GM23248 (cell line): ENCODE measurements around the gene SRPK3.

Experiments used
- EZH2 ChIP-seq: fragments of 200-600 bp; sonication (generic); IDR thresholded peaks from 2 replicates; pipeline ENCODE4 v1.6.1; 2018; ENCODE audit warnings: antibody characterized with exemption, mild to moderate bottlenecking; ENCODE audit not compliant: insufficient read depth, poor library complexity, severe bottlenecking
- EZH2phosphoT487 ChIP-seq: fragments of 200-600 bp; sonication (generic); IDR thresholded peaks from 2 replicates; pipeline ENCODE4 v1.6.1; 2018; ENCODE audit warnings: antibody characterized with exemption, moderate library complexity, mild to moderate bottlenecking, low read depth; ENCODE audit not compliant: insufficient read depth

DNA sequence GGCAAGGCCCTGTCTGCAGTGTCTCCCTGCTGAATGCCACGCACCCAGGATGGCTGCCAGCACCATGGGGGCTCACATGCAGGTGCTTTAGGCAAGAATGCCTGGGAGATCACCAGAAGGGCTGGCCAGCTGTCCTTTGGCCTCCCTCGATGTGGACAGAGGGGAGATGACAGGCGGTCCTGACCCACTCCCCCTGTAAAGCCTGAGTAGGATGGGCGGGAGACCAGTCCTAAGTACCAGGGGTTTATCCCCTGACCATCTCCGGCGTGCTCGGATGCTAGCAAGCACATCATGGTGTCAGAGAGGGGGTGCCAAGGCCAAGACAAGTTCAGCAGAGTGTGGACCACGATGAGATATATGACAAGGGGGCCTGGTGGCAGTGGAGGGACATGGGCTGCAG is 44.2 kb downstream of the SRPK3 start:
- TF ChIP-seq EZH2phosphoT487 = no peak
- no peak for TF ChIP-seq EZH2
